ENCODE measurements around the gene TRIM13.
"Not testable (repeated sequence)": the region's sequence is repeated elsewhere in the genome, so short reads cannot be mapped to it uniquely, and the experiment has no call there.

Gene TRIM13, protein sequence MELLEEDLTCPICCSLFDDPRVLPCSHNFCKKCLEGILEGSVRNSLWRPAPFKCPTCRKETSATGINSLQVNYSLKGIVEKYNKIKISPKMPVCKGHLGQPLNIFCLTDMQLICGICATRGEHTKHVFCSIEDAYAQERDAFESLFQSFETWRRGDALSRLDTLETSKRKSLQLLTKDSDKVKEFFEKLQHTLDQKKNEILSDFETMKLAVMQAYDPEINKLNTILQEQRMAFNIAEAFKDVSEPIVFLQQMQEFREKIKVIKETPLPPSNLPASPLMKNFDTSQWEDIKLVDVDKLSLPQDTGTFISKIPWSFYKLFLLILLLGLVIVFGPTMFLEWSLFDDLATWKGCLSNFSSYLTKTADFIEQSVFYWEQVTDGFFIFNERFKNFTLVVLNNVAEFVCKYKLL

GRCh38 chr13:49996951-49997895 lies at the start of gene TRIM13:
TSS of gene TRIM13 (plus strand) at chr13:49997042. CDS start at chr13:50011941, 14,899 bp downstream.
- peak within 1 kb of the TSS; percentile 99 for H3K27ac ChIP-seq (ENCODE audit: low read depth, low read length)
- H3K9me3 ChIP-seq (ENCODE audit: control insufficient read depth, insufficient read depth, low read length) = no peaks in the 10 kb centered on the region
- peak within 1 kb of the TSS; percentile 98 for H3K4me3 ChIP-seq (ENCODE audit: low read depth, low read length)
- peak within 1 kb of the TSS; percentile 94 for H3K9ac ChIP-seq (ENCODE audit: low read depth, low read length)
- H3K4me1 ChIP-seq (ENCODE audit: control insufficient read depth, insufficient read depth, low read length) = peaks cover 37% of the 10 kb centered on the region
- H3K36me3 ChIP-seq (ENCODE audit: control insufficient read depth, insufficient read depth, low read length) = peaks cover 35% of the 10 kb centered on the region
- H3K27me3 ChIP-seq (ENCODE audit: control insufficient read depth, insufficient read depth, low read length) = peaks cover 7% of the 10 kb centered on the region

DNA sequence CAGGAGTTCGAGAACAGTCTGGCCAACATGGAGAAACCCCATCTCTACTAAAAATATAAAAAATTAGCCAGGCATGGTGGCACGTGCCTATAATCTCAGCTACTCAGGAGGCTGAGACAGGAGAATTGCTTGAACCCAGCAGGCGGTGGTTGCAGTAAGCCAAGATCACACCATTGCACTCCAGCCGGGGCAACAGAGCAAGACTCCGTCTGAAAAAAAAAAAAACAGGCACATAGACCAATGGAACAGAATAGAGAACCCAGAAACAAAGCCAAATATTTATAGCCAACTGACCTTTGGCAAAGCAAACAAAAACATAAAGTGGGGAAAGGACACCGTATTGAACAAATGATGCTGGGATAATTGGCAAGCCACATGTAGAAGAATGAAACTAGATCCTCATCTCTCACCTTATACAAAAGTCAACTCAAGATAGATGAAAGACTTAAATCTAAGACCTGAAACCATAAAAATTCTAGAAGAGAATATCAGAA lies 48.0 kb upstream of the TRIM13 start:
- not testable (repeated sequence) for H3K36me3 ChIP-seq (ENCODE audit: control insufficient read depth, insufficient read depth, low read length); H3K27ac ChIP-seq (ENCODE audit: low read depth, low read length); H3K4me1 ChIP-seq (ENCODE audit: control insufficient read depth, insufficient read depth, low read length); H3K9me3 ChIP-seq (ENCODE audit: control insufficient read depth, insufficient read depth, low read length); H3K27me3 ChIP-seq (ENCODE audit: control insufficient read depth, insufficient read depth, low read length); H3K4me3 ChIP-seq (ENCODE audit: low read depth, low read length); H3K9ac ChIP-seq (ENCODE audit: low read depth, low read length)

- Histone ChIP-seq H3K9ac (ENCODE audit: low read depth, low read length) (no peak overlapping the region), H3K4me1 (ENCODE audit: control insufficient read depth, insufficient read depth, low read length) (no peaks in the 10 kb centered on the region), H3K27ac (ENCODE audit: low read depth, low read length) (no peak overlapping the region), H3K27me3 (ENCODE audit: control insufficient read depth, insufficient read depth, low read length) (no peaks in the 10 kb centered on the region), H3K9me3 (ENCODE audit: control insufficient read depth, insufficient read depth, low read length) (no peaks in the 10 kb centered on the region), H3K4me3 (ENCODE audit: low read depth, low read length) (no peak overlapping the region), H3K36me3 (ENCODE audit: control insufficient read depth, insufficient read depth, low read length) (no peaks in the 10 kb centered on the region)
Observed at GRCh38 chr13:49951754-49952535, 44.9 kb upstream of the TRIM13 start.

DNA sequence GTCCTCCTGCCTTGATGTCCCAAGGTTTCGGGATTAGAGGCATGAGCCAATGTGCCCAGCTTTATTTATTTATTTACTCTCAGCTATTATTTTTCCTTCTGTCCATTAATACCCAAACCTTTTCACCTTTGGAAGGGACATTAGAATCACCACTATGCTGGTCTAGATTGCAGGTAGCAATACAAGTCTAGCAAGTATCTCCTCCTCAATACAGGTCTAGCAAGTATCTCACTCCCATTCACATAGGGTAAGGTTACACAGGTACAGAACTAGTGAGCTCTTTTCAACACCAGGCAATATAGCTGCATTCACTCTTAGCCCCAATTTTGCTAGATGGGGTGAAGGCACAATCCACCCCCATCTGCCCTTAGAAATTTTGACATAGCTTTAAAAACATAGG lies 43.3 kb upstream of the TRIM13 start:
- no peaks in the 10 kb centered on the region for H3K27me3 ChIP-seq (ENCODE audit: control insufficient read depth, insufficient read depth, low read length)
- no peaks in the 10 kb centered on the region for H3K36me3 ChIP-seq (ENCODE audit: control insufficient read depth, insufficient read depth, low read length)
- no peaks in the 10 kb centered on the region for H3K4me1 ChIP-seq (ENCODE audit: control insufficient read depth, insufficient read depth, low read length)
- no peak overlapping the region for H3K9ac ChIP-seq (ENCODE audit: low read depth, low read length)
- no peak overlapping the region for H3K4me3 ChIP-seq (ENCODE audit: low read depth, low read length)
- H3K27ac ChIP-seq (ENCODE audit: low read depth, low read length) = no peak overlapping the region
- no peaks in the 10 kb centered on the region for H3K9me3 ChIP-seq (ENCODE audit: control insufficient read depth, insufficient read depth, low read length)

DNA sequence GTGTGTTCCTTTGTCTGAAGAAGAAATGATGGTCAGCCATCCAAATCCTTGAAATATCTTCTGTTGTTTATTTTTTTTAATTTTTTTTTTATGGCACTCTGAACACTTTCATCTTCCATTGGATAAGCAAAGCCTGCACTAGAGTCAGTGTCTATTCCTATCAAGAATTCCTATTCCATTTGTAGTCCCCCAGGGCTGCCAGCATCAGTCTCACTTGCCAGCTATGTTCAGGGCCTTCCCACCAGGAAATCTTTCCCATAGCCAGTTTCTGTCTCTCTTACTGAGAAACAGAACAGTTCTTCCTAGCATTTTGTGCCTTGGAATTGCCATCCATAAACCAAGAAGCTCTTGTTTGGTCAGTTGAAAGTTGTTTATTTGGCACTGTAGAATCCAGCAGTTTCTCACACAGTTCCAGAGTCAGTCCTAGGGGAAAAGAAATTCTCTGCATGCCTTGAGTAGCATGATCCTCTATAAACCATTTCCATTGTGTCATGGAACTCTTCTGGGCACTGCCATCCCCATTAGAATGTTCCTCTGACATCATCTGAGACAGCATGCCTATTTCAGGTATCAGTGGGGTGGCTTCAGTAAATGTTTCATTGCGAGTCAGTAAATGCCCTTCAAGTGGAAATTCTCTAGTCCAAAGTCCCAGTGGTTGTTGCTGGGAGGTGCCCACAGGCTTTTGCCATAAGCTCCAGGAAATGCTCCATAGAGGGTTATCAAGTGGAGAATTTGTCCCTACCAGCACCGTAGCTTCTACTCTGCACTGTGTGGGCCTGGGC lies 42.0 kb upstream of the TRIM13 start:
- no peak overlapping the region for H3K27ac ChIP-seq (ENCODE audit: low read depth, low read length)
- H3K4me3 ChIP-seq (ENCODE audit: low read depth, low read length) = no peak overlapping the region
- no peak overlapping the region for H3K9ac ChIP-seq (ENCODE audit: low read depth, low read length)
- H3K9me3 ChIP-seq (ENCODE audit: control insufficient read depth, insufficient read depth, low read length) = no peaks in the 10 kb centered on the region
- H3K36me3 ChIP-seq (ENCODE audit: control insufficient read depth, insufficient read depth, low read length) = no peaks in the 10 kb centered on the region
- no peaks in the 10 kb centered on the region for H3K4me1 ChIP-seq (ENCODE audit: control insufficient read depth, insufficient read depth, low read length)
- H3K27me3 ChIP-seq (ENCODE audit: control insufficient read depth, insufficient read depth, low read length) = no peaks in the 10 kb centered on the region

GRCh38 chr13:49956131-49956530 lies 40.7 kb upstream of the TRIM13 start:
- Histone ChIP-seq H3K4me1 (ENCODE audit: control insufficient read depth, insufficient read depth, low read length) (no peaks in the 10 kb centered on the region), H3K9me3 (ENCODE audit: control insufficient read depth, insufficient read depth, low read length) (no peaks in the 10 kb centered on the region), H3K9ac (ENCODE audit: low read depth, low read length) (no peak overlapping the region), H3K4me3 (ENCODE audit: low read depth, low read length) (no peak overlapping the region), H3K36me3 (ENCODE audit: control insufficient read depth, insufficient read depth, low read length) (no peaks in the 10 kb centered on the region), H3K27ac (ENCODE audit: low read depth, low read length) (no peak overlapping the region), H3K27me3 (ENCODE audit: control insufficient read depth, insufficient read depth, low read length) (no peaks in the 10 kb centered on the region)

- no peaks in the 10 kb centered on the region for H3K4me1 ChIP-seq (ENCODE audit: control insufficient read depth, insufficient read depth, low read length)
- H3K27ac ChIP-seq (ENCODE audit: low read depth, low read length) = no peak overlapping the region
- no peaks in the 10 kb centered on the region for H3K27me3 ChIP-seq (ENCODE audit: control insufficient read depth, insufficient read depth, low read length)
- H3K9me3 ChIP-seq (ENCODE audit: control insufficient read depth, insufficient read depth, low read length) = no peaks in the 10 kb centered on the region
- H3K9ac ChIP-seq (ENCODE audit: low read depth, low read length) = no peak overlapping the region
- H3K36me3 ChIP-seq (ENCODE audit: control insufficient read depth, insufficient read depth, low read length) = no peaks in the 10 kb centered on the region
- H3K4me3 ChIP-seq (ENCODE audit: low read depth, low read length) = no peak overlapping the region
Observed at GRCh38 chr13:49958321-49958720, 38.5 kb upstream of the TRIM13 start.

- H3K4me1 ChIP-seq (ENCODE audit: control insufficient read depth, insufficient read depth, low read length) = no peaks in the 10 kb centered on the region
- no peak overlapping the region for H3K27ac ChIP-seq (ENCODE audit: low read depth, low read length)
- no peaks in the 10 kb centered on the region for H3K36me3 ChIP-seq (ENCODE audit: control insufficient read depth, insufficient read depth, low read length)
Observed at GRCh38 chr13:49967456-49967855, 29.4 kb upstream of the TRIM13 start.

DNA sequence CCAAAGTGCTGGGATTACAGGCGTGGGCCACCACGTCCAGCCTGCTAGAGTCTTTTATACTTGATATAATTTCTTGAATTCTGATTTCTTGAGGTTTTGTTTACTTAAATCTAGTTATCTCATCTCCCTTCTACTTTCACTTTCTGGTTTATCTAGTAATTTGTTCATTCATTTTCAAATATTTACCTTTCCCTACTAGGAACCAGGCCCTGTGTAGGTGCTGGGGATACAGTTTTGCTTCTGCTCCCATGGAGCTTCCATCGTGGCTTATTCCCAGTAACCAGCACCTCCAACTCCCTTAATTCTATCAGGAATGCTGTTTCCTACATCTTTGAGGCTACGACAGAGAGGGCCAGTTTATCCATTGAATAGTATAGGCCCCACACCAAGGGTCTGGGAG lies 24.1 kb upstream of the TRIM13 start:
- no peak overlapping the region for H3K27ac ChIP-seq (ENCODE audit: low read depth, low read length)
- H3K4me3 ChIP-seq (ENCODE audit: low read depth, low read length) = no peak overlapping the region
- H3K36me3 ChIP-seq (ENCODE audit: control insufficient read depth, insufficient read depth, low read length) = no peaks in the 10 kb centered on the region
- no peaks in the 10 kb centered on the region for H3K27me3 ChIP-seq (ENCODE audit: control insufficient read depth, insufficient read depth, low read length)
- no peaks in the 10 kb centered on the region for H3K9me3 ChIP-seq (ENCODE audit: control insufficient read depth, insufficient read depth, low read length)
- H3K9ac ChIP-seq (ENCODE audit: low read depth, low read length) = no peak overlapping the region
- H3K4me1 ChIP-seq (ENCODE audit: control insufficient read depth, insufficient read depth, low read length) = no peaks in the 10 kb centered on the region

More at GRCh38 chr13:49967456-49967855, 29.4 kb upstream of the TRIM13 start:
- no peak overlapping the region for H3K4me3 ChIP-seq (ENCODE audit: low read depth, low read length)
- H3K9me3 ChIP-seq (ENCODE audit: control insufficient read depth, insufficient read depth, low read length) = no peaks in the 10 kb centered on the region
- no peaks in the 10 kb centered on the region for H3K27me3 ChIP-seq (ENCODE audit: control insufficient read depth, insufficient read depth, low read length)
- no peak overlapping the region for H3K9ac ChIP-seq (ENCODE audit: low read depth, low read length)

GRCh38 chr13:49975826-49976225 lies 21.0 kb upstream of the TRIM13 start:
- H3K36me3 ChIP-seq (ENCODE audit: control insufficient read depth, insufficient read depth, low read length) = no peaks in the 10 kb centered on the region
- H3K27ac ChIP-seq (ENCODE audit: low read depth, low read length) = no peak overlapping the region
- H3K4me1 ChIP-seq (ENCODE audit: control insufficient read depth, insufficient read depth, low read length) = no peaks in the 10 kb centered on the region
- H3K4me3 ChIP-seq (ENCODE audit: low read depth, low read length) = no peak overlapping the region
- no peaks in the 10 kb centered on the region for H3K9me3 ChIP-seq (ENCODE audit: control insufficient read depth, insufficient read depth, low read length)
- no peak overlapping the region for H3K9ac ChIP-seq (ENCODE audit: low read depth, low read length)
- H3K27me3 ChIP-seq (ENCODE audit: control insufficient read depth, insufficient read depth, low read length) = no peaks in the 10 kb centered on the region

All from HUES48 (cell line).